ENCODE results near the gene BICRAL. TPM values are rescaled to one million over a fixed set of nuclear protein-coding genes. Genes with fewer than 3 reads are reported as not detected.

The BICRAL gene
- total RNA-seq, 1 donor from 2014 or later, result 25.5 TPM

- TF ChIP-seq CTCF (IDR thresholded peaks at IDR 0.05), result no peak
- no peak for DNase-seq
- H3K9me3 Mint-ChIP-seq, result no peaks in the 10 kb centered on the region
- no peaks in the 10 kb centered on the region for H3K27me3 Mint-ChIP-seq
- peaks cover 12% of the 10 kb centered on the region for H3K36me3 Mint-ChIP-seq (ENCODE audit: low read depth)
- peaks cover 34% of the 10 kb centered on the region for H3K4me1 Mint-ChIP-seq
- ChIA-PET POLR2A (interaction anchor here (1.0 to 11.3 kb wide), 5 partner anchors 17 to 185 kb away, joined by 6 to 1220 read pairs (median 87); partner anchors contain the start of genes BICRAL, CNPY3 and RPL7L1), CTCF (interaction anchor here (0.6 kb wide), 1 partner anchor 38 kb away, joined by 3 read pairs; no protein-coding TSS in a partner anchor)
- H3K27ac Mint-ChIP-seq, result no peak overlapping the region
- peak overlapping the region; percentile 100 for H3K4me3 Mint-ChIP-seq
- intact Hi-C loops (cut with micrococcal nuclease), result loop anchor here (10.0 kb wide), 1 partner anchor 1670 kb away; the partner anchor contains the start of genes NFYA and OARD1
- ATAC-seq (ENCODE audit: low read depth), result no peak
Measured at GRCh38 chr6:42744351-42744893, 37.4 kb upstream of the BICRAL start.

- Mint-ChIP-seq H3K27me3 (no peaks in the 10 kb centered on the region), H3K36me3 (ENCODE audit: low read depth) (peaks cover 12% of the 10 kb centered on the region), H3K4me1 (peaks cover 34% of the 10 kb centered on the region), H3K9me3 (no peaks in the 10 kb centered on the region), H3K27ac (no peak overlapping the region), H3K4me3 (peak overlapping the region; percentile 100)
- intact Hi-C loops (cut with micrococcal nuclease), result loop anchor here (5.0 to 10.0 kb wide), 2 partner anchors 77 to 1670 kb away; partner anchors contain the start of genes NFYA and OARD1
- ATAC-seq (ENCODE audit: low read depth) (no peak), DNase-seq (peak; percentile 16)
- CTCF ChIA-PET, result interaction anchor here (0.6 to 2.1 kb wide), 4 partner anchors 19 to 37 kb away, joined by 3 to 10 read pairs (median 3); no protein-coding TSS in a partner anchor
- POLR2A ChIA-PET, result interaction anchor here (0.7 to 11.3 kb wide), 31 partner anchors 13 to 1519 kb away, joined by 3 to 1220 read pairs (median 7); partner anchors contain the start of genes BICRAL, CNPY3, KLC4 and LRRC73
- TF ChIP-seq CTCF (IDR thresholded peaks at IDR 0.05), result no peak
Measured at GRCh38 chr6:42745083-42745639, 36.7 kb upstream of the BICRAL start.

GRCh38 chr6:42745640-42746462, 36.0 kb upstream of the BICRAL start, which contains the start of gene TBCC:
TSS of gene TBCC (minus strand) at chr6:42746103. CDS start at chr6:42746073, 30 bp downstream.
- H3K9me3 Mint-ChIP-seq, result no peaks in the 10 kb centered on the region
- no peak for TF ChIP-seq CTCF (IDR thresholded peaks at IDR 0.05)
- DNase-seq (peak; percentile 72), ATAC-seq (ENCODE audit: low read depth) (peak; percentile 75)
- H3K4me1 Mint-ChIP-seq, result peaks cover 32% of the 10 kb centered on the region
- H3K4me3 Mint-ChIP-seq, result peak within 1 kb of the TSS; percentile 100
- POLR2A ChIA-PET, result interaction anchor here (0.5 to 11.3 kb wide), 61 partner anchors 9 to 1642 kb away, joined by 3 to 1220 read pairs (median 5); partner anchors contain the start of genes BICRAL, CNPY3, CRIP3 and DNPH1
- no peaks in the 10 kb centered on the region for H3K27me3 Mint-ChIP-seq
- peaks cover 12% of the 10 kb centered on the region for H3K36me3 Mint-ChIP-seq (ENCODE audit: low read depth)
- intact Hi-C loops (cut with micrococcal nuclease), result loop anchor here (1.0 to 10.0 kb wide), 14 partner anchors 20 to 1671 kb away; partner anchors contain the start of genes BICRAL, CNPY3, KLC4 and KLHDC3
- peak within 1 kb of the TSS; percentile 100 for H3K27ac Mint-ChIP-seq
- CTCF ChIA-PET, result interaction anchor here (1.1 to 2.1 kb wide), 5 partner anchors 19 to 84 kb away, joined by 3 to 10 read pairs (median 4); no protein-coding TSS in a partner anchor

- peaks cover 12% of the 10 kb centered on the region for H3K36me3 Mint-ChIP-seq (ENCODE audit: low read depth)
- TF ChIP-seq CTCF (IDR thresholded peaks at IDR 0.05), result no peak
- DNase-seq, result peak; percentile 82
- ATAC-seq (ENCODE audit: low read depth), result peak; percentile 67
- POLR2A ChIA-PET, result interaction anchor here (0.5 to 11.3 kb wide), 68 partner anchors 10 to 1641 kb away, joined by 3 to 1220 read pairs (median 5); partner anchors contain the start of genes BICRAL, CNPY3, CRIP3 and DNPH1
- no peaks in the 10 kb centered on the region for H3K9me3 Mint-ChIP-seq
- H3K27me3 Mint-ChIP-seq, result no peaks in the 10 kb centered on the region
- peak overlapping the region; percentile 100 for H3K4me3 Mint-ChIP-seq
- intact Hi-C loops (cut with micrococcal nuclease), result loop anchor here (1.0 to 10.0 kb wide), 14 partner anchors 20 to 1672 kb away; partner anchors contain the start of genes BICRAL, CNPY3, KLC4 and KLHDC3
- H3K27ac Mint-ChIP-seq, result peak overlapping the region; percentile 100
- CTCF ChIA-PET, result interaction anchor here (1.1 to 2.1 kb wide), 6 partner anchors 20 to 85 kb away, joined by 3 to 10 read pairs (median 4); no protein-coding TSS in a partner anchor
- peaks cover 36% of the 10 kb centered on the region for H3K4me1 Mint-ChIP-seq
Measured at GRCh38 chr6:42746463-42747391, 35.1 kb upstream of the BICRAL start.

Data from activated B cell treated with CpG ODN at 0.5 μM for 24 hours (primary cell).